IMR-90 (cell line): ENCODE measurements around the gene MFRP. TPM values are rescaled to one million over a fixed set of nuclear protein-coding genes. Genes with fewer than 3 reads are reported as not detected.

Source experiments
- ATAC-seq: fragments of 200-7000 bp; cut with Tn5 transposase; 2 replicates; pipeline ENCODE4 v1.9.1; 2020; ENCODE audit warnings: low read depth, mild to moderate bottlenecking, moderate library complexity
- BruUV-seq: library from RNA; stranded (reverse); fragments of 400-500 nt; replicated peaks from 2 replicates; lab custom pipeline; 2021; lab: Mats Ljungman, UMichigan
- CTCF ChIA-PET: fragments of 300-600 bp; formaldehyde crosslinking; extraction: SDS; loops from one replicate; lab custom pipeline; 2021; ENCODE audit warnings: antibody characterized with exemption; lab: Yijun Ruan, JAX
- POLR2A ChIA-PET: fragments of 300-600 bp; sonication (Branson Sonifier 250); formaldehyde crosslinking; loops from one replicate; lab custom pipeline; 2022; ENCODE audit warnings: antibody characterized with exemption; ENCODE audit not compliant: unreplicated experiment; lab: Charles Lee
- DNase-seq: peaks from one replicate; pipeline ENCODE4 v3.0.0; 2013
- H2AFZ ChIP-seq: replicated peaks from 2 replicates; pipeline ENCODE3; 2013; ENCODE audit warnings: low read length, mild to moderate bottlenecking; ENCODE audit not compliant: poor library complexity
- H2AK5ac ChIP-seq: 2 replicates; pipeline ENCODE4 v1.6.1; 2013; ENCODE audit warnings: low read depth, low read length, inconsistent platforms
- H2AK9ac ChIP-seq: replicated peaks from 2 replicates; pipeline ENCODE3; 2013; ENCODE audit warnings: mild to moderate bottlenecking, low read depth, low read length, moderate library complexity; ENCODE audit not compliant: poor library complexity
- H2BK120ac ChIP-seq: 2 replicates; pipeline ENCODE4 v1.6.1; 2013; ENCODE audit warnings: low read depth, low read length, inconsistent platforms
- H2BK15ac ChIP-seq: 3 replicates; pipeline ENCODE4 v1.6.1; 2013; ENCODE audit warnings: low read depth, low read length, inconsistent platforms
- H2BK20ac ChIP-seq: 2 replicates; pipeline ENCODE4 v1.6.1; 2013; ENCODE audit warnings: low read depth, mild to moderate bottlenecking, inconsistent platforms, low read length, moderate library complexity
- H2BK5ac ChIP-seq: 2 replicates; pipeline ENCODE4 v1.6.1; 2013; ENCODE audit warnings: mild to moderate bottlenecking, low read depth, low read length, inconsistent platforms; ENCODE audit not compliant: poor library complexity, severe bottlenecking
- H3K14ac ChIP-seq: replicated peaks from 2 replicates; pipeline ENCODE4 v1.6.1; 2013; ENCODE audit warnings: low read depth, low read length, inconsistent platforms
- H3K18ac ChIP-seq: 2 replicates; pipeline ENCODE4 v1.6.1; 2013; ENCODE audit warnings: low read depth, low read length, control low read depth
- H3K23ac ChIP-seq: 2 replicates; pipeline ENCODE4 v1.6.1; 2013; ENCODE audit warnings: low read depth, low read length, inconsistent platforms
- H3K27ac ChIP-seq: 2 replicates; pipeline ENCODE4 v1.5.1; 2013; ENCODE audit warnings: mild to moderate bottlenecking, control low read depth, low read length; ENCODE audit not compliant: insufficient read depth
- H3K27me3 ChIP-seq: 2 replicates; pipeline ENCODE4 v1.6.1; 2013; ENCODE audit warnings: low read length; ENCODE audit not compliant: control insufficient read depth, insufficient read depth
- H3K36me3 ChIP-seq: 2 replicates; pipeline ENCODE4 v1.6.1; 2013; ENCODE audit warnings: low read length, mixed read lengths; ENCODE audit not compliant: control insufficient read depth, insufficient read depth
- H3K4ac ChIP-seq: 2 replicates; pipeline ENCODE4 v1.6.1; 2013; ENCODE audit warnings: low read depth, low read length, inconsistent platforms
- H3K4me1 ChIP-seq: 2 replicates; pipeline ENCODE4 v1.6.1; 2013; ENCODE audit warnings: low read length, mixed read lengths; ENCODE audit not compliant: control insufficient read depth, insufficient read depth
- H3K4me2 ChIP-seq: 2 replicates; pipeline ENCODE4 v1.6.1; 2013; ENCODE audit warnings: low read depth, mild to moderate bottlenecking, control low read depth, low read length, moderate library complexity
- H3K4me3 ChIP-seq: 2 replicates; pipeline ENCODE4 v1.5.1; 2013; ENCODE audit warnings: low read depth, mild to moderate bottlenecking, control low read depth, low read length, moderate library complexity; ENCODE audit not compliant: insufficient read depth
- H3K56ac ChIP-seq: 2 replicates; pipeline ENCODE4 v1.6.1; 2013; ENCODE audit warnings: low read length, inconsistent platforms; ENCODE audit not compliant: insufficient read depth; ENCODE audit errors: extremely low read depth
- H3K79me1 ChIP-seq, 2 experiments: 2 replicates each; pipeline ENCODE4 v1.6.1; 2013; ENCODE audit warnings: low read length in 2 of 2, inconsistent platforms in 1 of 2, low read depth in 1 of 2
- H3K9ac ChIP-seq: 2 replicates; pipeline ENCODE4 v1.6.1; 2013; ENCODE audit warnings: low read depth, low read length, control low read depth
- H3K9me1 ChIP-seq: 2 replicates; pipeline ENCODE4 v1.6.1; 2013; ENCODE audit warnings: low read length, inconsistent platforms; ENCODE audit not compliant: insufficient read depth
- H3K9me3 ChIP-seq: 2 replicates; pipeline ENCODE4 v1.6.1; 2013; ENCODE audit warnings: low read length; ENCODE audit not compliant: control insufficient read depth, insufficient read depth
- H4K20me1 ChIP-seq: 2 replicates; pipeline ENCODE4 v1.6.1; 2013; ENCODE audit warnings: low read length, inconsistent platforms; ENCODE audit not compliant: insufficient read depth
- H4K5ac ChIP-seq: 2 replicates; pipeline ENCODE4 v1.6.1; 2013; ENCODE audit warnings: mild to moderate bottlenecking, low read depth, low read length, control low read depth
- H4K8ac ChIP-seq, 2 experiments: 2 replicates each; pipeline ENCODE4 v1.6.1; 2013; ENCODE audit warnings: low read depth in 2 of 2, low read length in 2 of 2, control low read depth in 1 of 2, inconsistent platforms in 1 of 2
- H4K91ac ChIP-seq: 2 replicates; pipeline ENCODE4 v1.6.1; 2013; ENCODE audit warnings: low read depth, low read length, inconsistent platforms; ENCODE audit not compliant: insufficient read depth
- CEBPB ChIP-seq: IDR thresholded peaks from 2 replicates; pipeline ENCODE4 v1.6.1; 2012; ENCODE audit warnings: low read depth, low read length, improper control_type of control experiment
- CHD1 ChIP-seq: IDR thresholded peaks from 2 replicates; pipeline ENCODE4 v1.6.1; 2012; ENCODE audit warnings: low read depth, low read length, improper control_type of control experiment
- MAZ ChIP-seq: IDR thresholded peaks from 2 replicates; pipeline ENCODE4 v1.6.1; 2012; ENCODE audit warnings: low read depth, mild to moderate bottlenecking, low read length, improper control_type of control experiment, moderate library complexity, borderline replicate concordance
- MXI1 ChIP-seq: IDR thresholded peaks from 2 replicates; pipeline ENCODE4 v1.6.1; 2012; ENCODE audit warnings: low read depth, mild to moderate bottlenecking, low read length, moderate library complexity, borderline replicate concordance
- NFE2L2 ChIP-seq: fragments of 150-350 bp; IDR thresholded peaks from 2 replicates; pipeline ENCODE4 v1.6.1; 2016; ENCODE audit warnings: low read depth, mild to moderate bottlenecking, low read length
- POLR2A ChIP-seq: IDR thresholded peaks from 2 replicates; pipeline ENCODE4 v1.6.1; 2012; ENCODE audit warnings: mild to moderate bottlenecking, low read depth, low read length
- RCOR1 ChIP-seq: IDR thresholded peaks from 2 replicates; pipeline ENCODE4 v1.6.1; 2012; ENCODE audit warnings: mild to moderate bottlenecking, low read length, improper control_type of control experiment; ENCODE audit not compliant: insufficient replicate concordance
- SMC3 ChIP-seq: fragments of 150-350 bp; IDR thresholded peaks from 2 replicates; pipeline ENCODE4 v1.6.1; 2016; ENCODE audit warnings: low read depth, mild to moderate bottlenecking, antibody characterized with exemption, low read length, moderate library complexity
- WGBS, 2 experiments: methylation state at CpG; one replicate each; pipeline versions ENCODE4 v1.1.5 to v1.1.7; 2013; ENCODE audit warnings: missing lambda C conversion rate in 2 of 2; ENCODE audit not compliant: insufficient read length in 1 of 2; ENCODE audit errors: extremely low coverage in 2 of 2; 5-methylcytosine and 5-hydroxymethylcytosine counted together
- dilution Hi-C: fragments of 300-500 bp; cut with HindIII; formaldehyde crosslinking; loops from one replicate; pipeline ENCODE4 v1.14.3; 2018; ENCODE audit warnings: low sequenced_read_pairs; ENCODE audit not compliant: unreplicated experiment
- in situ Hi-C: fragments of 300-500 bp; cut with MboI; formaldehyde crosslinking; loops from 3 replicates; pipeline ENCODE4 v1.14.3; 2019; ENCODE audit warnings: low sequenced_read_pairs, inconsistent platforms, mixed read lengths
- intact Hi-C: fragments of 100-400 bp; cut with micrococcal nuclease; formaldehyde crosslinking; loops from 2 replicates; pipeline ENCODE4 v1.10.0; 2022
- polyA plus RNA-seq, 3 experiments: library from polyadenylated mRNA; depleted of rRNA; stranded (reverse); fragments of >200 nt; gene quantifications; 2 replicates each; pipeline ENCODE4 v1.2.3, GENCODE V29; 2012; ENCODE audit warnings: low replicate concordance in 1 of 3
- total RNA-seq: library from RNA; depleted of rRNA; stranded (reverse); fragments of >200 nt; gene quantifications from 2 replicates; pipeline ENCODE4 v1.2.3, GENCODE V29; 2012

The MFRP gene
- total and polyA plus RNA-seq, 2 of the 4 experiments (the other 2 are of a cell fraction) = not detected

DNA sequence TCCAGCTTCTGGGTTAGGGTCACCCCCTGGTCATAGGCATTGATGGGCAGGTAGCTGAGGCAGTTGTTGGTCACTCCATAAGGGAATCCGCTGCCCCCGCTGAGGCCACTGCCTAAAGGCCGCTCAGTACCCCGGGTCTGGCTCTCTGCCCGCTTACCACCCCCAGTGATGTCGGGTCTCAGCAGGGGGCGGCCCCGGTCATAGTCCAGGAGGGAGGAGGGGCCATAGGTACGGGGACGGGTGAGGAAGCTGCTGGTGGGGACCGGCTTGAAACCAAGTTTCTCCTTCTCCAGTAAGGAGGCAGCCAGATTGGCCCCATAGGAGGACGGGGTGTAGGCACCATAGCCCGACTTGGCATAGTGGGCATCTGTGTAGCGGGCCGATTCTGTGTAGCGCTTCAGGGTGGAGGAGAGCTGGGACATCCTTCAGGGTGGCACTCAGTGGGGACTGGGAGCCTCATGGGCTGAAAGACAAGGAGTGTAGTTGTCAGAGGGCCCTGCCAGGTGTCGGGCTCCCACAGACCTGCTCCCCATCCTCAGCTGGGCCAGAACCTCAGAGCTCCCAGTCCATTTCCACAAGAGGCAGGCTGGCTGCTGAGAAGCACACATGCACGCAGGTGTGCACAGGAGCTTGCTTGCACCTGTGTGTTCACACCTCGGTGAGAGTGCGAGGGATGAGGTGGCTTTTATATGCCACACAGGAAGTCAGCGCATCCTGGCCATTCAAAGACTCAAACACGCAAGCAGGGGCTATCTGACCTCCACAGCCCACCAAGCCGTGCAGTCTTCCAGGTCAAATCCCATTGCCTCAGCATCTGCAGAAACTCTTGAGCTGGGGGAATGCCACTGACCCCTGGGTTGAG is 26.8 kb upstream of the MFRP start:
- no peak overlapping the region for H2AFZ ChIP-seq
- H3K14ac ChIP-seq = no peak overlapping the region
- DNase-seq = no peak
- TF ChIP-seq CEBPB (no peak), NFE2L2 (no peak), SMC3 (no peak), CHD1 (no peak), MAZ (no peak), MXI1 (no peak), RCOR1 (no peak), POLR2A (no peak)
- no peak overlapping the region for H3K56ac ChIP-seq
- peak overlapping the region; percentile 40; the same call in 1 of the 2 replicates for H2AK5ac ChIP-seq
- no peak overlapping the region for H3K23ac ChIP-seq
- no peak overlapping the region for H2BK5ac ChIP-seq
- H3K4ac ChIP-seq = no peak overlapping the region
- CTCF ChIA-PET = interaction anchor here (0.6 to 4.0 kb wide), 8 partner anchors 17 to 101 kb away, joined by 3 to 32 read pairs (median 5); partner anchors contain the start of gene C1QTNF5
- in situ Hi-C loops = loop anchor here (25.0 kb wide), 1 partner anchor 739 kb away; no protein-coding TSS in a partner anchor
- H2BK15ac ChIP-seq = no peak overlapping the region
- H3K9ac ChIP-seq = no peak overlapping the region
- no peaks in the 10 kb centered on the region for H3K9me1 ChIP-seq
- H4K5ac ChIP-seq = no peak overlapping the region
- intact Hi-C loops = no loop called here
- H3K4me3 ChIP-seq = no peak overlapping the region
- dilution Hi-C loops = no loop called here
- H3K27me3 ChIP-seq = no peaks in the 10 kb centered on the region
- no TSS peak for BruUV-seq
- H2BK20ac ChIP-seq = no peak overlapping the region
- H3K27ac ChIP-seq = no peak overlapping the region
- WGBS, 2 experiments = 84% methylated on average over 14 of the region's 23 CpGs; no CpG with 5 or more reads in 1 of the 2 experiments
- H3K79me1 ChIP-seq = no peaks in the 10 kb centered on the region
- no peak overlapping the region for H3K18ac ChIP-seq
- H3K4me2 ChIP-seq = no peak overlapping the region
- H3K9me3 ChIP-seq = no peaks in the 10 kb centered on the region
- no peaks in the 10 kb centered on the region for H4K20me1 ChIP-seq
- ATAC-seq = no peak
- no peak overlapping the region for H4K91ac ChIP-seq
- H3K4me1 ChIP-seq = peaks cover 28% of the 10 kb centered on the region
- POLR2A ChIA-PET = no interaction called here
- no peak overlapping the region for H4K8ac ChIP-seq
- no peak overlapping the region for H2BK120ac ChIP-seq
- no peaks in the 10 kb centered on the region for H3K36me3 ChIP-seq
- H2AK9ac ChIP-seq = no peak overlapping the region
